ENCODE results near the gene DPP9. TPM values are rescaled to one million over a fixed set of nuclear protein-coding genes. Genes with fewer than 3 reads are reported as not detected.

Gene DPP9
- total and polyA plus RNA-seq, 2 of the 8 experiments (the other 6 are each of a cell fraction or from before 2014, with no cell fraction given) = 11.6 to 40.7 TPM

GRCh38 chr19:4693471-4694121 is 30.0 kb downstream of the DPP9 start:
- Histone ChIP-seq H3K36me3 (ENCODE audit: control insufficient read depth in 2 of 4, insufficient read depth in 4 of 4, low read length in 3 of 4) (peaks cover 13 to 47% (median 37%) of the 10 kb centered on the region in 4 experiments; a peak in 7 of 8 replicates), H2BK20ac (ENCODE audit: low read length) (no peak overlapping the region), H3K79me2 (ENCODE audit: control insufficient read depth in 1 of 2, insufficient read depth in 2 of 2, low read length in 2 of 2) (no peaks in the 10 kb centered on the region), H3K4me2 (ENCODE audit: insufficient read depth in 1 of 2, low read depth in 2 of 2, low read length in 2 of 2) (no peak overlapping the region), H3K23ac (ENCODE audit: insufficient read length) (no peak overlapping the region), H3K9ac (replicated peaks in 1 of 4; ENCODE audit: extremely low read depth in 1 of 4, low read depth in 3 of 4, low read length in 3 of 4) (no peak overlapping the region), H3K23me2 (ENCODE audit: low read depth, low read length) (no peaks in the 10 kb centered on the region), H3K27ac (ENCODE audit: low read depth, low read length) (no peak overlapping the region), H2BK120ac (replicated peaks; ENCODE audit: low read depth, low read length) (no peak overlapping the region), H2BK12ac (ENCODE audit: low read depth, low read length) (no peak overlapping the region), H3K56ac (replicated peaks; ENCODE audit: insufficient read length, low read depth, low read length) (no peak overlapping the region), H3K4me1 (replicated peaks in 1 of 4; ENCODE audit: control insufficient read depth in 3 of 4, insufficient read depth in 4 of 4, low read length in 3 of 4) (no peaks in the 10 kb centered on the region), H3K14ac (ENCODE audit: insufficient read length) (no peak overlapping the region), H2AFZ (ENCODE audit: low read length) (no peak overlapping the region), H3K79me1 (ENCODE audit: low read depth, low read length) (no peaks in the 10 kb centered on the region), H3K4me3 (ENCODE audit: extremely low read depth in 1 of 4, insufficient read depth in 2 of 4, low read depth in 3 of 4, low read length in 4 of 4) (no peak overlapping the region), H2AK5ac (ENCODE audit: low read depth, low read length) (no peak overlapping the region), H3K27me3 (replicated peaks in 1 of 4; ENCODE audit: control insufficient read depth in 3 of 4, extremely low read depth in 1 of 4, insufficient read depth in 3 of 4, low read length in 3 of 4) (no peaks in the 10 kb centered on the region), H3K18ac (ENCODE audit: extremely low read depth, low read length) (no peak overlapping the region), H4K20me1 (replicated peaks in 1 of 2; ENCODE audit: control insufficient read depth in 1 of 2, insufficient read depth in 2 of 2, low read length in 2 of 2) (peaks cover 2 to 15% of the 10 kb centered on the region in 2 experiments), H3K4ac (replicated peaks; ENCODE audit: insufficient read length, low read depth, low read length) (no peak overlapping the region), H2BK5ac (ENCODE audit: low read depth, low read length) (no peak overlapping the region), H4K91ac (replicated peaks; ENCODE audit: insufficient read length, low read length) (no peak overlapping the region), H3K9me3 (ENCODE audit: insufficient read depth in 2 of 2, low read depth in 1 of 2, low read length in 1 of 2) (no peaks in the 10 kb centered on the region), H4K8ac (ENCODE audit: extremely low read depth, insufficient read depth, low read length) (no peak overlapping the region), H4K5ac (ENCODE audit: insufficient read length, low read depth, low read length) (no peak overlapping the region), H2BK15ac (ENCODE audit: low read length) (no peak overlapping the region)
- DNase-seq (ENCODE audit: low read depth in 1 of 2, low spot score in 2 of 2) (no peak), FAIRE-seq (no peak)
- CTCF ChIA-PET (ENCODE audit: partially characterized antibody) = interaction anchor here (0.7 to 1.1 kb wide), 3 partner anchors 10 to 116 kb away, joined by 3 read pairs; no protein-coding TSS in a partner anchor
- TF ChIP-seq CREB1 (IDR thresholded peaks at IDR 0.05) = no peak
- TF ChIP-seq EZH2 (IDR thresholded peaks at IDR 0.05; ENCODE audit: low read depth, low read length, severe bottlenecking) = no peak
- no peak for TF ChIP-seq RBBP5 (IDR thresholded peaks at IDR 0.05; ENCODE audit: borderline replicate concordance, low read depth, low read length)
- TF ChIP-seq MAX (IDR thresholded peaks at IDR 0.05) = no peak
- no peak for TF ChIP-seq CBX5 (IDR thresholded peaks at IDR 0.05; ENCODE audit: low read depth, low read length)
- WGBS, 2 experiments (ENCODE audit: extremely low coverage in 1 of 2, insufficient coverage in 1 of 2, insufficient read length in 1 of 2, insufficient replicate concordance in 2 of 2, low coverage in 1 of 2, low lambda C conversion rate in 2 of 2, missing lambda C conversion rate in 1 of 2) = 81% methylated on average over 15 of the region's 15 CpGs; no CpG with 5 or more reads in 1 of the 2 experiments
- POLR2A ChIA-PET (ENCODE audit: partially characterized antibody) = interaction anchor here (1.4 to 1.8 kb wide), 2 partner anchors 8 to 14 kb away, joined by 4 to 5 read pairs; no protein-coding TSS in a partner anchor
